ENCODE measurements around the gene SPEM2. TPM values are rescaled to one million over a fixed set of nuclear protein-coding genes. Genes with fewer than 3 reads are reported as not detected.

Gene SPEM2
- total RNA-seq, 1 donor from 2014 or later, result 0.14 TPM

- Mint-ChIP-seq H3K9me3 (ENCODE audit: unreplicated experiment) (peaks cover 2% of the 10 kb centered on the region), H3K36me3 (ENCODE audit: low read depth, unreplicated experiment) (peaks cover 3% of the 10 kb centered on the region), H3K4me1 (ENCODE audit: low read depth, unreplicated experiment) (no peaks in the 10 kb centered on the region), H3K27ac (ENCODE audit: unreplicated experiment) (no peak within 1 kb of the TSS), H3K27me3 (ENCODE audit: low read depth, unreplicated experiment) (peaks cover 5% of the 10 kb centered on the region), H3K4me3 (ENCODE audit: unreplicated experiment) (no peak within 1 kb of the TSS)
- H4K20me1 ChIP-seq (ENCODE audit: insufficient read depth, low read length), result no peaks in the 10 kb centered on the region
- H3K4me1 ChIP-seq (ENCODE audit: insufficient read depth, low read length), result no peaks in the 10 kb centered on the region
- H3K4me2 ChIP-seq (ENCODE audit: low read length), result no peak within 1 kb of the TSS
- H3K27ac ChIP-seq (ENCODE audit: low read depth, low read length), result no peak within 1 kb of the TSS
- DNase-seq (ENCODE audit: low read depth) (no peak), FAIRE-seq (no peak)
- no peak for TF ChIP-seq EZH2 (IDR thresholded peaks at IDR 0.05; ENCODE audit: insufficient read depth, low read length)
- no peaks in the 10 kb centered on the region for H3K9me3 ChIP-seq (ENCODE audit: insufficient read depth, low read depth, low read length)
- H3K36me3 ChIP-seq (ENCODE audit: insufficient read depth, low read length), result no peaks in the 10 kb centered on the region
- H2AFZ ChIP-seq (ENCODE audit: low read depth, low read length), result no peak within 1 kb of the TSS
- no peak within 1 kb of the TSS for H3K4me3 ChIP-seq (ENCODE audit: insufficient read depth, low read depth, low read length)
- H3K27me3 ChIP-seq (ENCODE audit: insufficient read depth, low read length), result no peaks in the 10 kb centered on the region
- no peaks in the 10 kb centered on the region for H3K79me2 ChIP-seq (ENCODE audit: insufficient read depth, low read length)
- H3K9ac ChIP-seq (ENCODE audit: low read length), result no peak within 1 kb of the TSS
Measured at GRCh38 chr17:7428557-7428956, 3.1 kb downstream of the SPEM2 start, which contains the start of gene SPEM3. SPEM3 (plus strand) TSS chr17:7428857; CDS start chr17:7428903, 46 bp downstream.

- no peak overlapping the region for H3K9ac ChIP-seq (ENCODE audit: low read length)
- H3K9me3 ChIP-seq (ENCODE audit: insufficient read depth, low read depth, low read length), result no peaks in the 10 kb centered on the region
- TF ChIP-seq EZH2 (IDR thresholded peaks at IDR 0.05; ENCODE audit: insufficient read depth, low read length) (no peak), CTCF (IDR thresholded peaks at IDR 0.05; ENCODE audit: insufficient read depth, low read depth, low read length) (no peak)
- Mint-ChIP-seq H3K27ac (ENCODE audit: unreplicated experiment) (no peak overlapping the region), H3K9me3 (ENCODE audit: unreplicated experiment) (peaks cover 2% of the 10 kb centered on the region), H3K4me3 (ENCODE audit: unreplicated experiment) (no peak overlapping the region), H3K4me1 (ENCODE audit: low read depth, unreplicated experiment) (no peaks in the 10 kb centered on the region), H3K27me3 (ENCODE audit: low read depth, unreplicated experiment) (peaks cover 5% of the 10 kb centered on the region), H3K36me3 (ENCODE audit: low read depth, unreplicated experiment) (peaks cover 3% of the 10 kb centered on the region)
- H3K4me1 ChIP-seq (ENCODE audit: insufficient read depth, low read length), result no peaks in the 10 kb centered on the region
- H3K4me3 ChIP-seq (ENCODE audit: insufficient read depth, low read depth, low read length), result no peak overlapping the region
- no peaks in the 10 kb centered on the region for H3K36me3 ChIP-seq (ENCODE audit: insufficient read depth, low read length)
- DNase-seq (ENCODE audit: low read depth), result no peak
- H3K27me3 ChIP-seq (ENCODE audit: insufficient read depth, low read length), result no peaks in the 10 kb centered on the region
- no peak overlapping the region for H2AFZ ChIP-seq (ENCODE audit: low read depth, low read length)
- H3K27ac ChIP-seq (ENCODE audit: low read depth, low read length), result no peak overlapping the region
- no peak for FAIRE-seq
- H4K20me1 ChIP-seq (ENCODE audit: insufficient read depth, low read length), result no peaks in the 10 kb centered on the region
- no peaks in the 10 kb centered on the region for H3K79me2 ChIP-seq (ENCODE audit: insufficient read depth, low read length)
- H3K4me2 ChIP-seq (ENCODE audit: low read length), result no peak overlapping the region
Measured at GRCh38 chr17:7429722-7430121, 4.3 kb downstream of the SPEM2 start.

- Mint-ChIP-seq H3K9me3 (ENCODE audit: unreplicated experiment) (peaks cover 2% of the 10 kb centered on the region), H3K36me3 (ENCODE audit: low read depth, unreplicated experiment) (peaks cover under 1% of the 10 kb centered on the region), H3K4me1 (ENCODE audit: low read depth, unreplicated experiment) (no peaks in the 10 kb centered on the region), H3K27ac (ENCODE audit: unreplicated experiment) (no peak overlapping the region), H3K27me3 (ENCODE audit: low read depth, unreplicated experiment) (peaks cover 5% of the 10 kb centered on the region), H3K4me3 (ENCODE audit: unreplicated experiment) (no peak overlapping the region)
- no peaks in the 10 kb centered on the region for H3K36me3 ChIP-seq (ENCODE audit: insufficient read depth, low read length)
- TF ChIP-seq CTCF (IDR thresholded peaks at IDR 0.05; ENCODE audit: insufficient read depth, low read depth, low read length) (no peak), EZH2 (IDR thresholded peaks at IDR 0.05; ENCODE audit: insufficient read depth, low read length) (no peak)
- H2AFZ ChIP-seq (ENCODE audit: low read depth, low read length), result no peak overlapping the region
- no peaks in the 10 kb centered on the region for H3K27me3 ChIP-seq (ENCODE audit: insufficient read depth, low read length)
- FAIRE-seq, result no peak
- no peaks in the 10 kb centered on the region for H3K9me3 ChIP-seq (ENCODE audit: insufficient read depth, low read depth, low read length)
- H3K4me2 ChIP-seq (ENCODE audit: low read length), result no peak overlapping the region
- H3K4me3 ChIP-seq (ENCODE audit: insufficient read depth, low read depth, low read length), result no peak overlapping the region
- no peaks in the 10 kb centered on the region for H4K20me1 ChIP-seq (ENCODE audit: insufficient read depth, low read length)
- no peak overlapping the region for H3K27ac ChIP-seq (ENCODE audit: low read depth, low read length)
- DNase-seq (ENCODE audit: low read depth), result no peak
- H3K9ac ChIP-seq (ENCODE audit: low read length), result no peak overlapping the region
- H3K79me2 ChIP-seq (ENCODE audit: insufficient read depth, low read length), result no peaks in the 10 kb centered on the region
- peaks cover 3% of the 10 kb centered on the region for H3K4me1 ChIP-seq (ENCODE audit: insufficient read depth, low read length)
Measured at GRCh38 chr17:7431231-7431630, 5.8 kb downstream of the SPEM2 start.

Data from astrocyte (in vitro differentiated cells and primary cell).